OCI-LY3 (cell line): ENCODE data around the gene ZNF518B.

Source experiments
- CTCF ChIP-seq: fragments of 200-600, 300-600 bp; sonication (generic); IDR thresholded peaks from 2 replicates; pipeline ENCODE4 v1.5.1; 2014; ENCODE audit warnings: antibody characterized with exemption, low read length, low read depth
- EZH2phosphoT487 ChIP-seq: fragments of 200-600 bp; shearing (Covaris generic); IDR thresholded peaks from 2 replicates; pipeline ENCODE4 v1.6.1; 2018; ENCODE audit warnings: antibody characterized with exemption, mixed run types, low read depth

DNA sequence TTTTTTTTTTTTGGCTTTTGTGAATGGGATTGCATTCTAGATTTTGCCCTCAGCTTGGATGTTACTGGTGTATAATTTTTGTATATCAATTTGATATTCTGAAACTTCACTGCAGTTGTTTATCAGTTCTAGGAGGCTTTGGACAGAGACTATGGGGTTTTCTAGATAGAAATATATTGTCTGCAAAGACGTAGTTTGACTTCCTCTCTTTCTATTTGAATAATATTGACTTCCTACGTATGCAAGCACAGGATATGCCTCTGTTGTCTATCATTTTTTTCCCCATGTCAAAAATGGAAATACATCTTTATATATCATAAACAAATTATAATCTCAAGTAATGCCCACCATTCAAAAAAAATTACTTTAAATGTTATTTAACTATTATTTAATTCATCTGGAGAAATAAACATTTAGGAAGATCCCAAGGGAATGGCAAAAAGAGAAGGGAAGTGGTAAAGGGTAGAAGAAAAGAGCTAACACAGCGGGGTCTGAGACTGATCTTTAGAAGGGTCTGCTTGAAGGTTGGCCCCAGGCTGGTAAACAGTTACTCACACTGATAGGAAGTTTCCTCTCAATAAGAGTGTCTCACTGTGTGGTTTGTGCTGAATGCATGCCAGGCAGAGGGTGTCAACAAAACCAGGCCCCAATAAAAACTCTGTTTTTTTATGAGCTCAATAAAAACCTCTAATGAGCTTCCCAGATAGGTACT is 35.7 kb downstream of the ZNF518B start:
- no peak for TF ChIP-seq CTCF
- TF ChIP-seq EZH2phosphoT487, result no peak
